ENCODE data around the gene FBXO22.

GRCh38 chr15:75884041-75884440 is 19.6 kb upstream of the FBXO22 start:
- no peak for TF ChIP-seq EZH2 (IDR thresholded peaks at IDR 0.05; ENCODE audit: borderline replicate concordance, insufficient read depth, low read depth, low read length, poor library complexity, severe bottlenecking)
- TF ChIP-seq, protein P1, sequence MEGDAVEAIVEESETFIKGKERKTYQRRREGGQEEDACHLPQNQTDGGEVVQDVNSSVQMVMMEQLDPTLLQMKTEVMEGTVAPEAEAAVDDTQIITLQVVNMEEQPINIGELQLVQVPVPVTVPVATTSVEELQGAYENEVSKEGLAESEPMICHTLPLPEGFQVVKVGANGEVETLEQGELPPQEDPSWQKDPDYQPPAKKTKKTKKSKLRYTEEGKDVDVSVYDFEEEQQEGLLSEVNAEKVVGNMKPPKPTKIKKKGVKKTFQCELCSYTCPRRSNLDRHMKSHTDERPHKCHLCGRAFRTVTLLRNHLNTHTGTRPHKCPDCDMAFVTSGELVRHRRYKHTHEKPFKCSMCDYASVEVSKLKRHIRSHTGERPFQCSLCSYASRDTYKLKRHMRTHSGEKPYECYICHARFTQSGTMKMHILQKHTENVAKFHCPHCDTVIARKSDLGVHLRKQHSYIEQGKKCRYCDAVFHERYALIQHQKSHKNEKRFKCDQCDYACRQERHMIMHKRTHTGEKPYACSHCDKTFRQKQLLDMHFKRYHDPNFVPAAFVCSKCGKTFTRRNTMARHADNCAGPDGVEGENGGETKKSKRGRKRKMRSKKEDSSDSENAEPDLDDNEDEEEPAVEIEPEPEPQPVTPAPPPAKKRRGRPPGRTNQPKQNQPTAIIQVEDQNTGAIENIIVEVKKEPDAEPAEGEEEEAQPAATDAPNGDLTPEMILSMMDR (IDR thresholded peaks at IDR 0.05), result no peak
